HG03558 (cell line): Measurements from ENCODE around the gene TSSK6.

Experiments used
- ATAC-seq: cut with Tn5 transposase; IDR thresholded peaks from one replicate; pipeline ENCODE4 v1.9.1; 2021; ENCODE audit warnings: moderate number of reproducible peaks; ENCODE audit not compliant: unreplicated experiment; ENCODE audit errors: extremely low read depth

TSSK6 gene

GRCh38 chr19:19510432-19510831 lies 4.9 kb downstream of the TSSK6 start:
- no peak for ATAC-seq

- ATAC-seq = no peak
Measured at GRCh38 chr19:19508217-19508616, 7.1 kb downstream of the TSSK6 start.

GRCh38 chr19:19507354-19507753 lies 8.0 kb downstream of the TSSK6 start:
- ATAC-seq = no peak

DNA sequence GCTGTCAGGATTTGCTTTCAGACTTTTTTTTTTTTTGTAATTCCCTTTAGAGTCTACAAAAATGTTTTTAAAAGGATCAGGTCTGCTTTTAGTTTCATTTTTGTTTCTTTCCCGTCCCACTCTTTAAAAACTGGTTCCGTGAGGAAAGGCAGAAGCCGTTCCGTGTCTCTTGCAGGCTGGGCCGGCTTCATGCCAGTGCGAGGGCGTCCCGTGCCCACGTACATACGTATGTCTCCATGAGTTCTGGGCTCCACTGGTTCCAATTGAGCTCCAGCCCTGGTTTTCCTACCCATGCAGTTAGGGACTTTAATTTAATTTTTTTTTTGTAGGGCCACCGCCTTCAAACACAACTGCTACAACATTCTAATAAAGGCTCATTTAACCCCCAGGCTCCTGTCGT lies 8.8 kb downstream of the TSSK6 start:
- ATAC-seq = no peak

- ATAC-seq = no peak
Measured at GRCh38 chr19:19505669-19506326, 9.6 kb downstream of the TSSK6 start.

GRCh38 chr19:19504754-19505668 lies 10.3 kb downstream of the TSSK6 start:
- no peak for ATAC-seq

DNA sequence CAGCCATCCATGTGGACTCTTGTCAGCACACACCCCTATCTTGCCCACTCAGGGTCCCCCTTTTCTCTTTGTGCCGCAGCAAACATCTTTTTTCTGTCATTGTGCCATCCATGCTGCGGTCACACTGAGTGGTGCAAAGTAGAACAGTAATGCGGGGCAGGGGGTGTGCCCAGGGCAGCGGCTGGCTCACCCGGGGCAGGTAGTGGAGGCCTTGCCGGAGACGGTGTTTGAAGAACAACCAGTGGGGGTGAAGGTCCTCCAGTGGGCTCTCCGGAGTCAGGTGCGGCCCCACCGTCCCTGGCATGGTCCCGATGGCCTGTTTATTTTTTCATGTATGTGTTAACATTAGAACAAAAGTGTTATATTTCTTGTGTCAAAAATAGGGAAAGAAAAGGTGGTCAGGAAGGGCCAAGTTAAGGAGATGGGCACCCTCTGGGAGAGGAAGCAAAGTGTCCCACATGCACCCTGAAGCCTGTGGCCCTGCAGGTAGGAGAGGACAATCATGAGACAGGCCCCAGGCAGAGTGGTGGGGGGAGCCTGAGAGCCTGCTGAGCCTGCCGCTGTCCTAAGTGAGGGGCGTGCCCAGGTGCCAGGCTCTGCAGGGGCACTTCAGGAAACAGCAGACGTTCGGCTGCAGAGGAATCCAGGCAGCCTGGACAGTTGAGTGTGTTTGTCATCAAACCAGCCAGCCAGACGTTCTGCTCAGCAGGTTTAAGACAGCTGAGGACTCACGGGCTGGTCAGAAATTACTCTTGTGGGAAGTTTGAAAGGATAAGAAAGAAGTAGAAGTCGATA lies 12.3 kb downstream of the TSSK6 start:
- no peak for ATAC-seq

GRCh38 chr19:19502281-19502680 lies 13.1 kb downstream of the TSSK6 start:
- ATAC-seq = no peak

DNA sequence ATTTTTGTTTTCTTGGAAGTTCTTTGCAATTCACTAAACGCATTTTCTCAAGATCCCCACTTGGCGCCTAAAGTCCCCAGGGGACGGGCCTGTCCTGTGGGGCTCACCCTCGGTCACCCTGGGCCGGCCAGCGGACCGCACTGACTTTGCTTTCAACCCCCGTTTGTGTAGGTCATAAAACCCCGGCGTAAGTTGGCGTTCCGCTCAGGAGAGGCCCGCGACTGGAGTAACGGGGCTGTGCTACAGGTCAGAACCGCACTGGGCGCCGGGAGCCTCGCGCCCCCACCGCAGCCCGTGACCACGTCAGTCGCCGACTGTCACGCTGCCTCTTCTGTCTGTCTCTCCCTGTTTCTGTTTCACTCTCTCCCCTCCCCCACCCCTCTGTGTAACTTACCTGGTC lies 13.6 kb downstream of the TSSK6 start:
- ATAC-seq = no peak

DNA sequence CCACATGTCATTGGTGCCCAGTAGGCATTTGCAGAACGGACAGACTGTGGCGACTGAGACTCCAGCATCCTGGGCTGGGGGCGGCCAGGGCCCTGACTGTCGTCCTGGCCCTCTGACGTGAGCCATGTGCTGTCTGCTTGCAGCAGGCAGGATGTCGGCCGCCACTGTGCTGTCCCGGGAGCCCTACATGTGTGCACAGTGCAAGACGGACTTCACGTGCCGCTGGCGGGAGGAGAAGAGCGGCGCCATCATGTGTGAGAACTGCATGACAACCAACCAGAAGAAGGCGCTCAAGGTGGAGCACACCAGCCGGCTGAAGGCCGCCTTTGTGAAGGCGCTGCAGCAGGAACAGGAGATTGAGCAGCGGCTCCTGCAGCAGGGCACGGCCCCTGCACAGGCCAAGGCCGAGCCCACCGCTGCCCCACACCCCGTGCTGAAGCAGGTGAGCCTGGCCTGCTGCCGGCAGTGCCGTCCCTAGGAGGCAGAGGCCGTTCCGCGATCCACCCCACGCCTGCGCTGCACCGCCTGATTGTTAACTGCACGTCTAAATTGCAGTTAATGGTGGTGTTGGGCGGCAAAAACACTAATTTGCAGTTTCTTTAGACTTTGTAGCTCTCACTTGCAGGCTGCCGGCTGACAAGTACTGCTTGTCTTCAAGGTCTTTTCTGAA lies 14.2 kb downstream of the TSSK6 start:
- ATAC-seq = no peak

GRCh38 chr19:19499272-19499995 lies 15.9 kb downstream of the TSSK6 start:
- no peak for ATAC-seq

GRCh38 chr19:19498255-19498991 lies 16.9 kb downstream of the TSSK6 start:
- no peak for ATAC-seq

- ATAC-seq = no peak
Measured at GRCh38 chr19:19495614-19496603, 19.4 kb downstream of the TSSK6 start.

- no peak for ATAC-seq
Measured at GRCh38 chr19:19493841-19494546, 21.4 kb downstream of the TSSK6 start.

GRCh38 chr19:19492026-19492610 lies 23.2 kb downstream of the TSSK6 start:
- no peak for ATAC-seq

- ATAC-seq = no peak
Measured at GRCh38 chr19:19491321-19492025, 23.9 kb downstream of the TSSK6 start.
